Osteocyte (in vitro differentiated cells): Measurements from ENCODE around the gene RGS18. TPM values are rescaled to one million over a fixed set of nuclear protein-coding genes. Genes with fewer than 3 reads are reported as not detected.

Source experiments
- DNase-seq: peaks from one replicate; pipeline ENCODE4 v3.0.0; 2021; ENCODE audit warnings: mixed read lengths; ENCODE audit not compliant: unreplicated experiment; ENCODE audit errors: extremely low spot score
- H3K27ac Mint-ChIP-seq: one replicate; pipeline ENCODE4 v1.8.0; 2021; ENCODE audit warnings: mild to moderate bottlenecking, mixed read lengths; ENCODE audit not compliant: unreplicated experiment
- H3K27me3 Mint-ChIP-seq: one replicate; pipeline ENCODE4 v1.8.0; 2021; ENCODE audit warnings: mixed read lengths; ENCODE audit not compliant: unreplicated experiment
- H3K36me3 Mint-ChIP-seq: one replicate; pipeline ENCODE4 v1.8.0; 2021; ENCODE audit warnings: mixed read lengths; ENCODE audit not compliant: unreplicated experiment
- H3K4me1 Mint-ChIP-seq: one replicate; pipeline ENCODE4 v1.8.0; 2021; ENCODE audit warnings: mixed read lengths; ENCODE audit not compliant: unreplicated experiment
- H3K4me3 Mint-ChIP-seq: one replicate; pipeline ENCODE4 v1.8.0; 2021; ENCODE audit warnings: mild to moderate bottlenecking, moderate library complexity, mixed read lengths; ENCODE audit not compliant: unreplicated experiment
- H3K9me3 Mint-ChIP-seq: one replicate; pipeline ENCODE4 v1.8.0; 2021; ENCODE audit warnings: mixed read lengths; ENCODE audit not compliant: unreplicated experiment
- total RNA-seq: library from RNA; stranded (reverse); gene quantifications from 2 replicates; pipeline ENCODE4 v1.2.1, GENCODE V29; 2021
- TF ChIP-seq, protein P1 (sequence below): fragments of 200-600 bp; sonication (generic); IDR thresholded peaks from 2 replicates; pipeline ENCODE4 v1.5.0; 2021; ENCODE audit warnings: antibody characterized with exemption, mild to moderate bottlenecking, moderate library complexity

RGS18 gene
- total RNA-seq, 1 donor from 2014 or later, result not detected

DNA sequence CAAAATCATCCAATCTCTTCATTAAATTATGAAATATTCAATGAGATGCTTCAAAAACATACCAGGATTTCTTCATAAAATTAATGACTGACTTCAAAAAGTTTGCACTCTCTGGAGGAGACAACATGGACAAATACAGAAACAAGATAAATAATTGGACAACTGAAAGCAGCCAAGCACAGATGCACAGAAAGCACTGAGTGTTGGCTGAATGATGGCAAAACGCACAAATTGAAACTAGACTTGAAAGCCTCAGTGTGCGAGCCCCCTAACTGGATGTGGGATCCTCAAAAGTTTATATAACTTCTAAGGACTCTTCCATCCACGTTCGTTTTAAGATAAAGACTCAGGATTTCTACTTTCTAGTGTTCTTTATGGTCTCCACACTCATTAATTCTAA lies 27.9 kb downstream of the RGS18 start:
- Mint-ChIP-seq H3K27ac (no peak overlapping the region), H3K4me3 (no peak overlapping the region), H3K9me3 (no peaks in the 10 kb centered on the region), H3K36me3 (no peaks in the 10 kb centered on the region), H3K4me1 (no peaks in the 10 kb centered on the region), H3K27me3 (no peaks in the 10 kb centered on the region)
- no peak for DNase-seq
- TF ChIP-seq, protein P1, sequence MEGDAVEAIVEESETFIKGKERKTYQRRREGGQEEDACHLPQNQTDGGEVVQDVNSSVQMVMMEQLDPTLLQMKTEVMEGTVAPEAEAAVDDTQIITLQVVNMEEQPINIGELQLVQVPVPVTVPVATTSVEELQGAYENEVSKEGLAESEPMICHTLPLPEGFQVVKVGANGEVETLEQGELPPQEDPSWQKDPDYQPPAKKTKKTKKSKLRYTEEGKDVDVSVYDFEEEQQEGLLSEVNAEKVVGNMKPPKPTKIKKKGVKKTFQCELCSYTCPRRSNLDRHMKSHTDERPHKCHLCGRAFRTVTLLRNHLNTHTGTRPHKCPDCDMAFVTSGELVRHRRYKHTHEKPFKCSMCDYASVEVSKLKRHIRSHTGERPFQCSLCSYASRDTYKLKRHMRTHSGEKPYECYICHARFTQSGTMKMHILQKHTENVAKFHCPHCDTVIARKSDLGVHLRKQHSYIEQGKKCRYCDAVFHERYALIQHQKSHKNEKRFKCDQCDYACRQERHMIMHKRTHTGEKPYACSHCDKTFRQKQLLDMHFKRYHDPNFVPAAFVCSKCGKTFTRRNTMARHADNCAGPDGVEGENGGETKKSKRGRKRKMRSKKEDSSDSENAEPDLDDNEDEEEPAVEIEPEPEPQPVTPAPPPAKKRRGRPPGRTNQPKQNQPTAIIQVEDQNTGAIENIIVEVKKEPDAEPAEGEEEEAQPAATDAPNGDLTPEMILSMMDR, result no peak

DNA sequence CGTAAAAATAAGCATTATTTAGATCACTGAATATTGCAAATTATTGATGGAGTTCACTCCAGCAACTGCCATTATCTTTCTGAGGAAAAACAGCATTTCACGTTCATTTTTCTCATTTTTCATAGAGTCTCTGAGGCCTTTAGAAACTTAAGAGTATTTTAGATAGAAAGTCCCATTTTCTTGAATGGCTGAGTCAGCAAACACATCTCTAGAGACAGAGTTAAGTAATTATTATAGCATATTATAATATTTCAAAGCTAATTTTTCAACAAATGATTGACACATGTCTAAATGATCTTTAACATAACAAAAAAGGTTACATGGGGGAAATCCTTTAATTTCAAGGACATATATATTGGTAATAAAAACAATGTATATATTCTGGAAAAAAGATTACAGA lies 31.8 kb downstream of the RGS18 start:
- TF ChIP-seq, protein P1, result no peak
- H3K36me3 Mint-ChIP-seq, result no peaks in the 10 kb centered on the region
- no peaks in the 10 kb centered on the region for H3K27me3 Mint-ChIP-seq
- no peak overlapping the region for H3K4me3 Mint-ChIP-seq
- no peak for DNase-seq
- no peaks in the 10 kb centered on the region for H3K9me3 Mint-ChIP-seq
- H3K4me1 Mint-ChIP-seq, result no peaks in the 10 kb centered on the region
- no peak overlapping the region for H3K27ac Mint-ChIP-seq

DNA sequence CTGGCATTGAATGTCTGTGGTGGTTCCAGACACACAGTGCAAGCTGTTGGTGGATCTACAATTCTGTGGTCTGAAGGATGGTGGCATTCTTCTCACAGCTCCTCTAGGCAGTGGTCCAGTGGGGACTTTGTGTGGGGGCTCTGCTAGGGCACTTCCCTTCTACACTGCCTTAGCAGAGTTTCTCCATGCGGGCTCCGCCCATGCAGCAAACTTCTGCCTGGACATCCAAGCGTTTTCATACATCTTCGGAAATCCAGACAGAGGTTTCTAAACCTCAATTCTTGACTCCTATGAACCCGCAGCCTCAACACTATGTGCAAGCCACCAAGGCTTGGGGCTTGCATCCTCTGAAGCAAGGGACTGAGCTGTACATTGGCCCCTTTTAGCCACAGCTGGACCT lies 43.0 kb downstream of the RGS18 start:
- DNase-seq, result no peak
- Mint-ChIP-seq H3K27me3 (no peaks in the 10 kb centered on the region), H3K27ac (no peak overlapping the region), H3K36me3 (no peaks in the 10 kb centered on the region), H3K9me3 (peaks cover 15% of the 10 kb centered on the region), H3K4me1 (no peaks in the 10 kb centered on the region), H3K4me3 (no peak overlapping the region)
- TF ChIP-seq, protein P1, result no peak

DNA sequence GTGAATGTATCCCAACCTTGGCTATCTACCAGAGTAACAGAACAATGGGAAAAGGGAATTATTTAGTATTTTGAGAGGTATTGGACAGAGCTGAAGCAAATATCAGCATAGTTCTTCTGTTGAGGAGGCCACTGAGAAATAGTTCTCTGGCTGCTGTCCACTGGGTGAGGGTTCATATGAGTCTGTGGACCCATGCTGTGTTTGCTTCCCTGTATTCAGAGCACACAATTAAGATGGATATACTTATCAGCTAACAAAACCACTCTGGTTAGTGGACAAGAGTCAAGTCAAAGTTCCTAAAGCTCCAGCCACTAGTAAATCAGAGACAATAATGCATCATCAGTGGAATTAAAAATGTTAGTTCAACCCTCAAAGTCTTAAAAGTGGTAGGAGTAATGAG lies 66.1 kb downstream of the RGS18 start:
- H3K36me3 Mint-ChIP-seq, result peaks cover 6% of the 10 kb centered on the region
- no peak for DNase-seq
- no peaks in the 10 kb centered on the region for H3K27me3 Mint-ChIP-seq
- TF ChIP-seq, protein P1, result no peak
- H3K4me3 Mint-ChIP-seq, result no peak overlapping the region
- H3K9me3 Mint-ChIP-seq, result peaks cover 28% of the 10 kb centered on the region
- peaks cover 14% of the 10 kb centered on the region for H3K4me1 Mint-ChIP-seq
- H3K27ac Mint-ChIP-seq, result no peak overlapping the region

DNA sequence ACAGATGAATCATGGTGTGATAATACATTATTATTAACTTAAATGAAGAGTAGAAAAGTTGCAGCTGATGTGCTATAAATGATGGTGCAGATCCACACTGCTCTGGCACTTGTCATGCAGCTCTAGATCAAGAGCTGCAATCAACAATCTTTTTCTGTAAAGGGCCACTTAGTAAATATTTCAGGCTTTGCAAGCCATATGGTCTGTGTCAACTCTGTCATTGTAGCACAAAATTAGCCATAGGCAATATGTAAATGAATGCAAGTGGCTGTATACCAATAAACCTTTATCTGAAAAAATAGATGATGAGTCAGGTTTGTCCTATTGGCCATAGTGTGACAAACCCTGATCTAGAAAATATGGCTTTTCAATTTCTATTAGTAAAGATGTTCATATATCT lies 66.6 kb downstream of the RGS18 start:
- DNase-seq, result no peak
- H3K4me1 Mint-ChIP-seq, result peaks cover 14% of the 10 kb centered on the region
- peaks cover 28% of the 10 kb centered on the region for H3K9me3 Mint-ChIP-seq
- H3K27me3 Mint-ChIP-seq, result no peaks in the 10 kb centered on the region
- H3K4me3 Mint-ChIP-seq, result no peak overlapping the region
- H3K27ac Mint-ChIP-seq, result no peak overlapping the region
- peaks cover 6% of the 10 kb centered on the region for H3K36me3 Mint-ChIP-seq
- TF ChIP-seq, protein P1, result no peak
